Adrenal gland (tissue), 12 donors: ENCODE measurements around the gene ZNF792. TPM values are rescaled to one million over a fixed set of nuclear protein-coding genes. Genes with fewer than 3 reads are reported as not detected.
"Not testable (repeated sequence)": the region's sequence is repeated elsewhere in the genome, so short reads cannot be mapped to it uniquely, and the experiment has no call there.

Experiments used
- DNase-seq, 7 donors: peaks; one replicate each; pipeline ENCODE4 v3.0.0-alpha.2; 2019 to 2020
- H3K27ac ChIP-seq, 5 donors: fragments of 200-600 bp; sonication (generic) in 4 of 5; 1 replicate in 3 of 5; 2 replicates in 2 of 5; pipeline versions ENCODE4 v1.5.1 to v1.8.0; 2016 to 2020; ENCODE audit warnings: mild to moderate bottlenecking in 1 of 5
- H3K27me3 ChIP-seq: fragments of 200-600 bp; 2 replicates; pipeline ENCODE4 v1.8.0; 2021
- H3K36me3 ChIP-seq, 2 donors: fragments of 200-600 bp; replicated peaks in 1 of 2; 1 replicate in 1 of 2; 2 replicates in 1 of 2; pipeline versions ENCODE4 v1.5.1 to v1.8.0; 2018 to 2022
- H3K4me1 ChIP-seq, 2 donors: fragments of 200-600 bp; replicated peaks in 1 of 2; 1 replicate in 1 of 2; 2 replicates in 1 of 2; pipeline versions ENCODE4 v1.5.1 to v1.8.0; 2018 to 2021
- H3K4me3 ChIP-seq, 4 donors: fragments of 200-600 bp; sonication (generic) in 3 of 4; one replicate each; pipeline ENCODE4 v1.5.1; 2016 to 2018
- H3K9me3 ChIP-seq, 3 donors: fragments of 200-600 bp; sonication (generic) in 1 of 3; replicated peaks in 1 of 3; 1 replicate in 2 of 3; 2 replicates in 1 of 3; pipeline versions ENCODE4 v1.5.1 to v1.8.0; 2016 to 2021
- CTCF ChIP-seq, 6 experiments: fragments of 450-650 bp in 4 of 6; fragments of 200-600 bp in 2 of 6; sonication (generic) in 1 of 6; IDR thresholded peaks; 1 replicate in 5 of 6; 2 replicates in 1 of 6; pipeline versions ENCODE4 v1.5.1 to v1.8.0; 2016 to 2021; ENCODE audit warnings: antibody characterized with exemption in 6 of 6, mild to moderate bottlenecking in 2 of 6, moderate library complexity in 1 of 6
- POLR2A ChIP-seq, 2 donors: fragments of 450-650 bp; IDR thresholded peaks; one replicate each; pipeline ENCODE4 v1.6.1; 2017; ENCODE audit warnings: antibody characterized with exemption in 2 of 2, mild to moderate bottlenecking in 2 of 2, moderate library complexity in 1 of 2
- WGBS, 4 donors: extraction: QIAGEN DNeasy Blood & Tissue Kit in 2 of 4; methylation state at CpG; one replicate each; pipeline versions ENCODE4 v1.1.5 to v1.1.7; 2013 to 2017; 5-methylcytosine and 5-hydroxymethylcytosine counted together
- intact Hi-C, 2 donors: fragments of 100-400 bp; cut with DNase I; formaldehyde crosslinking; loops; one replicate each; pipeline versions ENCODE4 v1.14.1 to v1.15.0; 2022 to 2023
- polyA plus RNA-seq, 3 donors: library from polyadenylated mRNA; stranded (reverse); fragments of 200-250 nt in 2 of 3; fragments of 350-450 nt in 1 of 3; fragmentation: Illumina TruSeq in 1 of 3; extraction: RNeasy Lipid Tissue Mini Kit (QIAGEN cat#74804) in 1 of 3; gene quantifications; one replicate each; pipeline ENCODE4 v1.2.3, GENCODE V29; 2013 to 2014
- total RNA-seq, 9 donors: library from RNA; depleted of rRNA in 4 of 9; stranded (reverse); fragments of >200 nt in 4 of 9; fragments of 120-200 nt in 1 of 9; fragmentation: NEBNext Ultra II Directional in 1 of 9; extraction: Animal tissue kit (Norgen Biotek cat#: 25700) in 1 of 9; gene quantifications; one replicate each; pipeline versions ENCODE4 v1.1.0 to v1.2.4, GENCODE V29; 2013 to 2023
- donor health status: healthy with polysubstance abuse.
- donor health status: Bipolar disorder and iron deficiency.
- donor health status: DM: yes; HTN: yes; CAD: no.
- donor health status: DM: no; HTN: no; CAD: no.
- donor health status: DM: no; HTN: no; CAD: no.
- donor health status: DM: yes; HTN: yes; CAD: no.

Gene ZNF792
- total and polyA plus RNA-seq, 12 donors: 0.61 to 8.4 (median 6.5) TPM

GRCh38 chr19:35006999-35007365 lies 43.0 kb upstream of the ZNF792 start:
- TF ChIP-seq CTCF (IDR thresholded peaks at IDR 0.05) (no peak), POLR2A (IDR thresholded peaks at IDR 0.05) (no peak)
- intact Hi-C loops: no loop called here
- Histone ChIP-seq H3K27ac (peak overlapping the region; percentile 30 to 81 (median 65)), H3K36me3 (peaks cover 0 to 27% of the 10 kb centered on the region in 2 donors), H3K27me3 (no peaks in the 10 kb centered on the region), H3K4me1 (peaks cover 54 to 64% of the 10 kb centered on the region in 2 donors), H3K9me3 (no peaks in the 10 kb centered on the region), H3K4me3 (no peak overlapping the region)
- DNase-seq: peak in 1 of 7 donors; percentile 27
- WGBS, 4 donors: 87 to 97% (median 94%) methylated on average over 5 of the region's 5 CpGs

GRCh38 chr19:35006342-35006998 lies 42.4 kb upstream of the ZNF792 start:
- peaks cover 55 to 64% of the 10 kb centered on the region in 2 donors for H3K4me1 ChIP-seq
- peak in 6 of 7 donors; percentile 75 to 87 (median 82) for DNase-seq
- no peaks in the 10 kb centered on the region for H3K27me3 ChIP-seq
- intact Hi-C loops: no loop called here
- H3K36me3 ChIP-seq: peaks cover 0 to 22% of the 10 kb centered on the region in 2 donors
- H3K4me3 ChIP-seq: no peak overlapping the region
- no peaks in the 10 kb centered on the region for H3K9me3 ChIP-seq
- 33 to 45% (median 38%) methylated on average over 14 to 15 of the region's 15 CpGs for WGBS, 4 donors
- H3K27ac ChIP-seq: peak overlapping the region; percentile 65 to 81 (median 73)
- no peak for TF ChIP-seq CTCF (IDR thresholded peaks at IDR 0.05)
- peak in 1 of 2 donors; percentile 81 for TF ChIP-seq POLR2A (IDR thresholded peaks at IDR 0.05)

- intact Hi-C loops, H3K27me3 ChIP-seq, H3K9me3 ChIP-seq, H3K4me3 ChIP-seq, DNase-seq: not testable (repeated sequence)
- peaks cover 60 to 64% of the 10 kb centered on the region in 2 donors for H3K4me1 ChIP-seq
- H3K27ac ChIP-seq: peak overlapping the region; percentile 65 to 81 (median 73)
- 43 to 66% (median 60%) methylated on average over 6 of the region's 6 CpGs for WGBS, 4 donors
- H3K36me3 ChIP-seq: peaks cover 0 to 17% of the 10 kb centered on the region in 2 donors
These were observed 41.9 kb upstream of the ZNF792 start for GRCh38 chr19:35006007-35006341.

- peaks cover 62 to 64% of the 10 kb centered on the region in 2 donors for H3K4me1 ChIP-seq
- peaks cover 0 to 11% of the 10 kb centered on the region in 2 donors for H3K36me3 ChIP-seq
- H3K27me3 ChIP-seq: no peaks in the 10 kb centered on the region
- TF ChIP-seq CTCF (IDR thresholded peaks at IDR 0.05) (no peak), POLR2A (IDR thresholded peaks at IDR 0.05) (no peak)
- DNase-seq: peak in 4 of 7 donors; percentile 30 to 55 (median 44)
- H3K4me3 ChIP-seq: no peak overlapping the region
- peak overlapping the region; percentile 65 to 81 (median 73) for H3K27ac ChIP-seq
- WGBS, 4 donors: 63 to 74% (median 65%) methylated on average over 11 of the region's 11 CpGs
- H3K9me3 ChIP-seq: no peaks in the 10 kb centered on the region
- intact Hi-C loops: no loop called here
These were observed 41.4 kb upstream of the ZNF792 start for GRCh38 chr19:35005256-35005977.
